EH (cell line): ENCODE data around the gene HPS3.
"Not testable (repeated sequence)": the region's sequence is repeated elsewhere in the genome, so short reads cannot be mapped to it uniquely, and the experiment has no call there.

Source experiments
- DNase-seq: peaks from one replicate; pipeline ENCODE4 v3.0.0-alpha.2; 2015; ENCODE audit warnings: low read depth

HPS3 gene, protein sequence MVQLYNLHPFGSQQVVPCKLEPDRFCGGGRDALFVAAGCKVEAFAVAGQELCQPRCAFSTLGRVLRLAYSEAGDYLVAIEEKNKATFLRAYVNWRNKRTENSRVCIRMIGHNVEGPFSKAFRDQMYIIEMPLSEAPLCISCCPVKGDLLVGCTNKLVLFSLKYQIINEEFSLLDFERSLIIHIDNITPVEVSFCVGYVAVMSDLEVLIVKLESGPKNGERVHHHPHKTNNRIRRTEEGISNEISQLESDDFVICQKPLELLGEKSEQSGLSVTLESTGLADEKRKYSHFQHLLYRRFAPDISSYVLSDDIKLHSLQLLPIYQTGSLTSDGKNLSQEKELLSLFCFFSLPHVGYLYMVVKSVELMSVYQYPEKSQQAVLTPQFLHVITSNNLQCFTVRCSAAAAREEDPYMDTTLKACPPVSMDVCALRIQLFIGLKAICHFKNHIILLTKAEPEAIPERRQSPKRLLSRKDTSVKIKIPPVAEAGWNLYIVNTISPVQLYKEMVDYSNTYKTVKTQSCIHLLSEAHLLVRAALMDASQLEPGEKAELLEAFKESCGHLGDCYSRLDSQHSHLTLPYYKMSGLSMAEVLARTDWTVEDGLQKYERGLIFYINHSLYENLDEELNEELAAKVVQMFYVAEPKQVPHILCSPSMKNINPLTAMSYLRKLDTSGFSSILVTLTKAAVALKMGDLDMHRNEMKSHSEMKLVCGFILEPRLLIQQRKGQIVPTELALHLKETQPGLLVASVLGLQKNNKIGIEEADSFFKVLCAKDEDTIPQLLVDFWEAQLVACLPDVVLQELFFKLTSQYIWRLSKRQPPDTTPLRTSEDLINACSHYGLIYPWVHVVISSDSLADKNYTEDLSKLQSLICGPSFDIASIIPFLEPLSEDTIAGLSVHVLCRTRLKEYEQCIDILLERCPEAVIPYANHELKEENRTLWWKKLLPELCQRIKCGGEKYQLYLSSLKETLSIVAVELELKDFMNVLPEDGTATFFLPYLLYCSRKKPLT

DNA sequence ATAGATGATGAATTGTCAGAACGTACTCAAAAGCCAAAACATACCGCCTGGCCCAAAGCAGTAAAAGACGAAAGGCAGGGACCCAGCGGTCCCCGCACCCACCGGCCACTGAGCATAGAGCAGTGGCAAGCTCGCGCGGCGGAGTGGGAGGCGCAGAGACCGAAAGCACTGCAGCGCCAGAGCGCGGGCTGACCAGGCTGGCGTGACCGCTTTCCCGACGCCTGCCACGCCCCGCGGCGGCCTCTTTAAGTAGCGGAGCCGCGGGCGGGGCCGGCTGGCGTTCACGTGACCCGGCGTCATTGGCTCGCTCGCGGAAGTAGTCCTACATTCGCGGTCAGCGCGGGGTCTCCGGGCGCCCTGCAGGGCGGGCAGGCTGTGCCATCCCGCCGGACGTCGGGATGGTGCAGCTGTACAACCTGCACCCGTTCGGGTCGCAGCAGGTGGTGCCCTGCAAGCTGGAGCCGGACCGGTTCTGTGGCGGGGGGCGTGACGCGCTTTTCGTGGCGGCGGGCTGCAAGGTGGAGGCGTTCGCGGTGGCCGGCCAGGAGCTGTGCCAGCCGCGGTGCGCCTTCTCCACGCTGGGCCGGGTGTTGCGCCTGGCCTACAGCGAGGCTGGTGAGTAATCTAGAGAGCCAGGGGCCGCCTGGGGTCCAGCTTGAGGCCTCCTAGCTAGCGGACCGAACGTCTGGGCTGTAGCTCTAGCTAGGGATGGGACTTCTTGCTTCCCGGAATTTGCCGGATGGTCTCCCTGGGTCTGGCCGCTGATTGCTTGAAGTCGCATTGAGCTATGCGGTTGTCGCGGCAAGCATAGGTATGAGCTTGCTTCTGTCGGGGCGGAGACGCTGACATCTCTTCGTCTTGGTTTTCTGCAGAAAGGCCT, at the start of gene HPS3:
HPS3 (plus strand) TSS at position 313 of the 880 bp plus-strand sequence; CDS start at position 399, 86 bp downstream.
- DNase-seq: peak; percentile 90

DNA sequence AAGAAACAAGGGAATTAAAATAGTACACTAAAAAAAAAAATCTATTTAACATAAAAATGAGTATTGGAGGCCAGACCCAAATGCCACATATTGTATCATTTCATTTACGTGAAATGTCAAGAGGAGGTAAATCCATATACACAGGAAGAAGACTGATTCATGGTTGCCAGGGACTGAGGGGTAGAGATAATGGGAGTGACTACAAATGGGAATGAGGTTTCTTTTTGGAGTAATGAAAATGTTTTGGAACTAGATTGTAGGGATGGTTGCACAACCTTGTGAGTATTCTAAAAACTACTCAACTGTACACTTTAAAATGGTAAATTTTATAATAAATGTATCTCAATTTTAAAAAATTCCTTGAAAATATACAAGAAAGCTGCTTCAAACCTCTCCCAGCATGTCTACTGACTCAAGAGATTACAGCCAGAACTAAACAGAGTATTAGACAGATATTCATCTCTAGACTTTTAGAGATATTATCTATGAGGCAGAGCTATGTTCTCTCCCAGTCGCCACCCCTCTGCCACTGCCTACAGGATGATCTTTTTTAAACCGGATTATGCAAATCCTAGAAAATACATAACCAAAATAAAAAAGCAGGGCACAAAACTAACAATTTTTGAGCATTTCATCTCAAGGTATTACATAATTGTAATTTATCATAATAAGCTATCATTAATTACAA, 49.3 kb upstream of the HPS3 start:
- peak; percentile 12 for DNase-seq

DNA sequence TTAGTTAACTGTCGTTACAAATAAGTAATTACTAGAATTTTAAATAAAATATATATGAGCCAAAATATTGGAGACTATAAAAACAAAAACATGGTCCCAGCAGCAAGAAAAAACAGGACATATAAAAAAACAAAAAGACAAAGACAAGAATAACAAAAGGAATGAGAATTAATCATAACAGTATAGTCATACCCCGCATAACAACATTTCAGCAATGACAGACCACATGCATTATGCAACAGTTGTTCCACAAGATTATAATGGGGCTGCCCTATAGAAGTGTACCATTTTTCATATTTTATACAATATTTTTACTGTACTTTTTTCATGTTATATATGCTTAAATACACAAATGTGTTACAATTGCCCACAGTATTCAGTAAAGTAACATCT, 48.7 kb upstream of the HPS3 start:
- DNase-seq: peak; percentile 57

DNA sequence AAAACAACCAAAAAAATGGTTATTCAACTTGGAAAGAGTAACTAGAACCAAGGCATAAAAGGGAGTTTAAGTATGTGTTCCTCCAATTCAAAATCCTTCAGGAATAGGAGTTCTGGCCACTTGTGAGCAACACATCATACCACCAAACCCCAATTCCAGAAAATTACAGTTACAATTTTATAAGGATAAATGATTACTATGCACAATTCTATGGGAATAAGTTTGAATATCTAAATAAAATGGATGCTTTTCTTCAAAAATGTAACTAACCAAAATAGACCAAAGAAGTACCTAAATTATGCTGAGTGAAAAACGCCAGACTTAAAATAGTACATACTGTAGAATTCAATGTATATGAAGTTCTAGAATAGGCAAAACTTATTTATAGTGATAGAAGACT, 47.7 kb upstream of the HPS3 start:
- no peak for DNase-seq

DNA sequence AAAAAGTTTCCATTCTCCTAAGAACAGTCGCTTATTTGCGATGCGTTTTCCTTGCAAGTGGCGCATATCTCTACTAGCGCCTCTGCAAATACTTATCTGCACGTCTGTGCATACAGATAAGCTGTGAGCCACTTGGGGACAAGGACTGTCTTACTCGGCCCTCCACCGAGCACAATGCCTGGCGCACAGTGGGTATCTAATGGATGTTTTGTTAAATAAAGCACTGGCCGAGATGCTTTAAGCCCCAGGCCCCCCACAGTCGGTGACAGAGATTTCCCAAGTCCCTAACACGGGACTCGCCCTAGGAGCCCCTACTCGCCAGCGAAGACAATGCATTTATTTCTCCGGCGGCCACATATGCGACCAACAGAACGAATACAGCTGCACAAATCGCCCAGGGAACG, 43.6 kb upstream of the HPS3 start:
- DNase-seq: peak; percentile 57

DNA sequence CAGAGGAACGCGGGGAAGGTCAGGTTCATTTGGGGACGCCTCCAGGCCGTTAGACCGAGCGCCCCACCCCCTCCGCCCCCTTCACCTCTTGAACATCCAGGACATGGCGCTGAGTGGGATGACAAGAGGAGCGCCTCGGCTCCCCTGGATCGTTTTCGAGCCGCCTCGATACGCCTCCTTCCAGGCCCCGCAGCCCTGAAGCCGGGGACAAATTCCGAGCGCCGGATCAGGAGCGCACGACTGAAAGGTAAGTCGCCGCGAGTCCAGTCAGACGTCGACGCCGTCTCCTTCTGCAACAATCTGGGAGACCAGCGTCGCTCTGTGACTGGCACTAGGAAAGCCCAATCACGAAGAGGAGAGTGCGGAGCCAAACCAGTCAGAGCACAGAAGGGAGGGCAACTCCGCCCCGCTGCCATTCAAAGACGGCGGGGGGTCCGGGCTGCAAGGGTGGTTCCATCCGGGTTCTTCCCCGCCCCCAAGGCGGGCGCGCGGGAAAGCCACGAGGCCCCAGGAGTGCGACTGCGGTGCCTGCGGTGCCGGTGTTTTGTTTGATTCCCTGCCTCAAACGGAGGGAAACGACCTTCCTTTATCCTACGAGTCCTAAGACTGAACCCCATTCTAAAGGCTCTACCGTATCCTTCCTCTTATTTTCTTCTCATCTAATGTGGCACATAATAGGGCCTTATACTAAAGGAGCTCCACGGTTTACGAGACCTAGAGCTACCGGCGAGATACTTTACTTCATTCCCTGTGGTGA, 43.0 kb upstream of the HPS3 start, which contains the start of gene HLTF:
HLTF (minus strand) TSS at position 302 of the 757 bp plus-strand sequence; CDS start at position 105, 197 bp downstream.
- DNase-seq: peak; percentile 98

DNA sequence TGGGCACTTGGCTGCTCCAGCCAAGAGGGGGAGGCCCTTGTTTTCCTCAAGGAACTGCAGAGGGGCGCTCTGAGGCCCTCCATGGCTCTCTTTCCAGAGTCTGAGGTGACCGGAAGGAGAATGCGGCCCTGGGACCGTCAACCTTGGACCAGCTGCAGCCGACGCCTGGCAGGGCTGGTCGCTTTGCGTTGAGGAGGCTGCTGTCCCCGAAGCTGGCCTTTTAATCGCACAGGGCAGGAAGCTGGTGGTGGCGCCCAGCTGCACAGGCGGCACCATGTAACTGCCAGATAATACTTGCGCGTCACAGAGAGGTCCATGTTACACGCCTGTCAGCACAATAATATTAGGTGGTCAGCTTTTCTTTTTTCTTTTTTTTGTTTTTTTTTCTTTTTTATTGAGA, 42.2 kb upstream of the HPS3 start:
- DNase-seq: no peak

DNA sequence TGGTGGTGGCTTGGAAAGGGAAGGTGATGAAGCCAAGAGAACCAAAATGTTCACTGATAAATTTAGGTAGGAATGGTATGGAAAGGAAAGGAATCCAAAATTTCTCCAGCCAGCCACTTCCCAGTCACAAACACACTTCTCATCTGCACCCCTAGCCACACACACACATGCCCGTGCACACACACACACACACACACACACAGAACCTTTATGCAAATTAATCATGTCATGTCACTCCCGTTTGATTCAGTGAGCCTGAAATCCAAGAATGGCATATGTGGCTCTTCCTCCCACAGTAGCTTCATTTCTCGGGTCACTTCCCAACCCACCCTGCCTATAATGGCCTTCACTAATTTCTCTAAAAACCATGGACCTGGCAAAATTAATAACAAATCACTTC, 40.0 kb upstream of the HPS3 start:
- DNase-seq: no peak

DNA sequence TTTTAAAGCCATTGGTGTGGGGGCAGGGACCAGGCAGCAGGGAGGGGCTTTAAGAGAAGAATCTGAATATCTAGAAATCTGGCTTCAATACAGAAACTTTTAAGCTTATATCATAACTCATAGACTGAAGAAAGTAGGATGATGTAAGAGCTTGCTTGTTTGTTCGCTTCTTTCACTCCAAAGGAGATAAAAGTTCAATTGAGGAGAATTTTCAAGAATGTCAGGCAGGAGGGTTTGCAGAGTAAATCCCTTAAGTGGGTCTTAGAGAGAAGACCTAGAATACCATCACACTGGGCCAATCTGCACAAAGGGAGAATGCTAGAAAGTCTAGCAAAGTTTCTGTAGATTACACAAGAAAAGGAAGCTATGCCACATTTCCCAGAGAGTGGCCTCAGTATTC, 39.0 kb upstream of the HPS3 start:
- no peak for DNase-seq

DNA sequence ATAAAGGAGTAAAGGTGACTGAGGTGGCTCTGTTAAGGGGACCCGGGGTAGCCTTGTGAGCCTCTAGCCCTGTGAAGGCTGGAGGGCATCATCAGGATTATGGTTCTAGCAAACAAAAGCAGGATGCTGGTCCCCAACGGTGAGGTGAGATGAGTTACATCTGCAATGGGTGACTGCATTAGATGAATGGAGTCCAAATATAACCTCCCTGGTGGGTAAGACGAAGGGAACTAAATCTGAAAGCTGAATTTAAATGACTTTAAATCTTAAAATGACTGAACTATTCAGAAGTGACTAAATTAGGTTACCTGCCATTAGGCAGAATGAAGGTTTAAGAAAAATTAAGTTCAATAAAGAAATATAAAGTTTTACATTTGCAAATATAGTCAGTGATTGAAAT, 38.5 kb upstream of the HPS3 start:
- no peak for DNase-seq

DNA sequence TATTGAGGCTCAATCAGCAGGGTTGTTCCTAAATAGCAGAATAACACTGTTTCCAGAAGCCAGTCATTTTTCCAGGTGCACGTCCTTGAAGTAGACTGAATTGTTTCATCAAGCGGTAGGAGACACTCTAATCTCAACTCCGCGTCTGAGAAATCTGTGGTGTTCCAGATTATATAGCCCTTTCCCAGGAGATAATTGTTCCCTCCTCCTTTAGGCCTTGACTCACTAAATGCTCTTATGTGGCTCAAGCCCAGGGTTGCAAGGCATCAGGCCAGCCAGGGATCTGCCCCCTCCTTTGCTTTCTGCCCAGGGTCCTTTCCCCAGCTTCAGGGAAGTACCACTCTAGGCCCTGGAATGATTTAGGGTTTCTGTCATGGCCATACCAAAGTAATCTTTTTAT, 37.5 kb upstream of the HPS3 start:
- DNase-seq: no peak

DNA sequence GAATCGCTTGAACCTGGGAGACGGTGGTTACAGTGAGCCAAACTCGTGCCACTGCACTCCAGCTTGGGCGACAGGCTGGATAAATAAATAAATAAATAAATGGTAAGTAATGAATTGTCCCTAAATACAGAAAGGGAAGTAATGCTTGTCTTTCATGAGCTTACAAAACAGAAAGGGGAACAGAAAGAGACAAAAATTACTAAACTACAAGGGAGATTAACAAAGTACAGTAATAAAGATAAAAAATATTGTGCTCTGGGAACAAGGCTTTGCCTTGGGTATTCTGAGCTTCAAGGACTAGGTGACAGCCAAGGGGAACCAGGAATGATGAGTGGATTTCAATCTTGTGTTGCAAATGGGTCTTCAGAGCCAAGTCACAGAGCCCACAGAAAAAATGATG, 34.0 kb upstream of the HPS3 start:
- no peak for DNase-seq

DNA sequence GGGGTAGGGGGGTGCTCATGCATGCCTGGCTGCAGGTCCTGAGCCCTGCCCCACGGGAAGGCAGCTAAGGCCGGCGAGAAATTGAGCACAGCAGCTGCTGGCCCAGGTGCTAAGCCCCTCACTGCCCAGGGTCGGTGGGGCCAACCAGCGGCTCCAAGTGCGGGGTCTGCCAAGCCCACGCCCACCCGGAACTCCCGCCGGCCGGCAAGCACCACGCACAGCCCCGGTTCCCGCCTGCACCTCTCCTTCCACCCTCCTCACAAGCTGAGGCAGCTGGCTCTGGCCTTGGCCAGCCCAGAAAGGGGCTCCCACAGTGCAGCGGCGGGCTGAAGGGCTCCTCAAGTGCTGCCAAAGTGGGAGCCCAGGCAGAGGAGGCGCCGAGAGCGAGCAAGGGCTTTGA, 31.5 kb upstream of the HPS3 start:
- not testable (repeated sequence) for DNase-seq

DNA sequence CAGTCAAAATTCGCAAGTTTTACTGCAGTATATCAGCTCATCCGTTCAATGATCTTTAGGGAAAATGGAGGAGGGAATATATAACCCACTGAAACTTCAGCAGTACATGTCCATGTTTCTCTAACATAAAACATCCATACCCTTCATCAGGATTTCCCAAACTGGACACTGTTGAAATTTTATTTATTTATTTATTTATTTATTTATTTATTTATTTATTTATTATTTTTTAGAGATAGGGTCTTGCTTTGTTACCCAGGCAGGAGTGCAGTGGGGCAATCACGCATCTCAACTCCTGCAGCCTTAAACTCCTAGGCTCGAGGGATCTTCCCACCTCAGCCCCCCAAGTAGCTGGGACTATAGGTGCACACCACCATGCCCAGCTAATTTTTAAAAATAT, 28.3 kb upstream of the HPS3 start:
- no peak for DNase-seq

DNA sequence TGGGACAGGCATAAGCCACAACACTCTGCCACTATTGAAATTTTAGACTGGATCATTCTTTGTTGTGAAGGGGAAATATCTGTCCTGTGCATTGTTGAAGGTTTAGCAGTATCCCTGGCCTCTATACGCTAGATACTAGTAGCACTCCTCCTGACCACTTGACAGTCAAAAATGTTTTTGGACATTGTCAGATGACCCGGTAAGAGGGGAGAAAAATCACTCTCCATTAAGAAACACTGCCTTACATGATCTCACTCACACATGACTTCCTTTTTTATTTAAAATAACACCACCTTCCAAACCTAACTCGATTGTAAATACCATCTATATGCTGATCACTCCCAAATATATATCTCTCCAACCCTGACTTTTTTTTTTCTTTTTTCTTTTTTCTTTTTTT, 27.8 kb upstream of the HPS3 start:
- DNase-seq: no peak

DNA sequence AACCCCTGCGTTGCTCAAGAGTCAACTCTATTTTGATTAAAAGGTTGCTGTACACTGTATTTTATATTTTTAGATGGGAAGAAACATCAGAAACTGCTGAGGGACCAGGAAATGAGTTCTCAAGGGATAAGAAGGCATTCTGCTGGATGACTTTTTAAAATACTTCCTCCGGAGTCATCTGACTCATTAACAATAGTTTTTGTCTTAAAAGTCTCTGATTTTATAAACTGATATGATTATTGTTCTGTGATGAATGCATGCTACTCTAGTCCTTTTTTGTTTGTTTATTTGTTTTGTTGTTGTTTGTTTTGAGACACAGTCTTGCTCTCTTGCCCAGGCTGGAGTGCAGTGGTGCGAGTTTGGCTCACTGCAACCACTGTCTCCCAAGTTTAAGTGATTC, 25.0 kb upstream of the HPS3 start:
- DNase-seq: no peak

DNA sequence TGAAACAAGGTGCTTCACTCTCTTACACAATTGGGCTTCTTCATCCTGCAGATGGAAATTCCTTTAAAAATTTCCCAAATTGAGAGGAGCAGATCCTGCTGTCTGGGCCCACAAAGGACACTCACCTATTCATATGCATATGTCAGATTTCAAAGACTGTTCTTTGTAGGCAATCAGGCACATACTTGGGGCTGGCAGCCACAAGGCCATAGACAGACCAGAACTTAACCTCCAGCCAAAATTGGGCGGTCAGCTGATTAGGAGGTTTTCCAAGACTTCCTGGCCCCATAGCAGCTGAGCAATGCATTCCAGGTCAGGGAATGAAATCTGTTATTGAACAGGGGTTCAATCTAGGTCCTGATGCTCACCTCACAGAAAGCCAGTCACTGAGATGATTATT, 15.0 kb upstream of the HPS3 start:
- peak; percentile 4 for DNase-seq

DNA sequence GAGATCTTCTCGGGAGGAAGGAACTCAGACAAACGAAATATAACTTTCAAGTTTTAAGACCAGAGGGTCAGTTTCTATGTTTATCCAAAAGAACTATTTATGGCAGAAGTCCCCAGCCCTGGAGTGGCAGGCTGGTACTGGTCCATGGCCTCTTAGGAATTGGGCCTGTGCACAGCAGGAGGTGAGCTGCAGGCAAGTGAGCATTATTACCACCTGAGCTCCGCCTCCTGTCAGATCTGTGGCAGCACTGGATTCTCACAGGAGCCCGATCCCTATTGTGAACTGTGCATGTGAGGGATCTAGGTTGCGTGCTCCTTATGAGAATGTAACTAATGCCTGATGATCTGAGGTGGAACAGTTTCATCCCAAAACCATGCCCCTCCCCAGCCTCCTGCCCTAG, 14.3 kb upstream of the HPS3 start:
- no peak for DNase-seq

DNA sequence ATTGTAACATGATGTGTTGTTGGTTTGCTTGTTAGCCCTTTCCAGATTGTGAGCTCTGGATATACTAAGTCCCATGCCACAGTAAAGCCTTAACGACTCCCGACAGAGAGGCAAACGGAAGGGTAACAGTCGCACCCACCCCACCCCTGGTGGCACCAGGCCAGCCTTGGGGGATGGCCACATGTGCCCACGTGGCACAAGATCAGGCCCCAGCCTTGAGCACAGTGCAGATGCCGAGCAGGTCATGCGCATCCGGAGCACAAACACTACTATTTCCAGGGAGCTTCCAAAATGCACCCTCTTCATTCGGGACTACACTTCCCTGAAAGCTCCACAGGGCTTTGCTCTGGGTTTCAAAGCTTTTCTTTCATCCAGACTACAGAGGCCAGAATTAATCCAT, 10.7 kb upstream of the HPS3 start:
- no peak for DNase-seq

DNA sequence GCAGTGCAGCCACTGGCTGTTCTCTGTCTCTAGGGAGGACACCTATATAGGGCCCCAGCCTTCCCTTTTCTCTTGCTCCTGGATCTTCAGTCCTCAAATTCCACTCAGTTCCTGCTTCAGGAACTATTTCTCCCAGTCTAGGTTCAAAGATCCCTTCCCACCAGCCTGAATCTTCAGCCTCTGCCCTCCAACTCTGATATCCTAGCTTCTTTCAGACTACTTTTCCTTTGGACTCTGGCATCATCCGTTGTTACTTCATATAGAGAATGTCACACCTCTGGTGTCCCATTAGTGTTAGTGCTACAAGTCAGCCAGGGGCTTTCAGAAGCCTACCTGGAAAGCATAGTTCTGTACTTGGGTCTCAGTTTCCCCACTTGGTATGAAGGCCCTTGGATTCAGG, 10.0 kb upstream of the HPS3 start:
- DNase-seq: no peak
